Measurements from ENCODE around the gene NDUFV2. TPM values are rescaled to one million over a fixed set of nuclear protein-coding genes. Genes with fewer than 3 reads are reported as not detected.

The NDUFV2 gene
- total RNA-seq, 4 donors from 2014 or later: 84.9 to 111 (median 108) TPM

GRCh38 chr18:9120796-9121195 is 18.3 kb downstream of the NDUFV2 start:
- WGBS, 2 donors: 12 to 16% methylated on average over 1 of the region's 1 CpG
- H3K4me3 ChIP-seq (ENCODE audit: low read depth, poor library complexity, severe bottlenecking): no peak overlapping the region
- TF ChIP-seq CTCF (IDR thresholded peaks at IDR 0.05): no peak
- TF ChIP-seq POLR2A (IDR thresholded peaks at IDR 0.05): no peak
- intact Hi-C loops (cut with DNase I; ENCODE audit: low total_unique reads): no loop called here
- no peak for DNase-seq (ENCODE audit: low spot score in 2 of 2)

GRCh38 chr18:9123520-9123919 is 21.0 kb downstream of the NDUFV2 start:
- H3K4me3 ChIP-seq (ENCODE audit: low read depth, poor library complexity, severe bottlenecking): no peak overlapping the region
- intact Hi-C loops (cut with DNase I; ENCODE audit: low total_unique reads): no loop called here
- TF ChIP-seq POLR2A (IDR thresholded peaks at IDR 0.05): no peak
- no peak for TF ChIP-seq CTCF (IDR thresholded peaks at IDR 0.05)
- WGBS, 2 donors: 96% methylated on average over 2 of the region's 2 CpGs
- DNase-seq (ENCODE audit: low spot score in 2 of 2): no peak

GRCh38 chr18:9124824-9125223 is 22.3 kb downstream of the NDUFV2 start:
- no peak overlapping the region for H3K4me3 ChIP-seq (ENCODE audit: low read depth, poor library complexity, severe bottlenecking)
- intact Hi-C loops (cut with DNase I; ENCODE audit: low total_unique reads): no loop called here
- WGBS, 2 donors: 83 to 89% methylated on average over 1 of the region's 1 CpG
- no peak for DNase-seq (ENCODE audit: low spot score in 2 of 2)
- TF ChIP-seq CTCF (IDR thresholded peaks at IDR 0.05) (no peak), POLR2A (IDR thresholded peaks at IDR 0.05) (no peak)

DNA sequence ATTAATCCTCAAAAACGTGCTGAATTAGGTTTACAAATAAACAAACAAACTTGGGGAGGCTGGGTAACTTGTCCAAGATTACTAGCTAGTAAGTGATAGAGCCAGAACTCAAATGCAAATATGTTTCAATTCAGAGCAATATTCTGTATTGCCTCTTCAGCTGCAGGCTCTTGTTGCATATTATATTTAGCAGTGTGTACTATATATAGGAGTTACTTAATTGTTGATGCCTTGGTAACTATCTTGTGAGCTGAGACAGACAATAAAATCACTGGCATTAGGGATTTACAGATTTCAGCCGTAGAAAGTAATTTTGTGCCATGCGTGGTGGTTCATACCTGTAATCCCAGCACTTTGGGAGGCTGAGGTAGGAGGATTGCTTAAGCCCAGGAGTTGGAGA is 23.8 kb downstream of the NDUFV2 start:
- TF ChIP-seq POLR2A (IDR thresholded peaks at IDR 0.05): no peak
- no peak for TF ChIP-seq CTCF (IDR thresholded peaks at IDR 0.05)
- WGBS, 2 donors: 56 to 72% methylated on average over 3 of the region's 3 CpGs
- intact Hi-C loops (cut with DNase I; ENCODE audit: low total_unique reads): no loop called here
- DNase-seq (ENCODE audit: low spot score in 2 of 2): no peak
- no peak overlapping the region for H3K4me3 ChIP-seq (ENCODE audit: low read depth, poor library complexity, severe bottlenecking)

GRCh38 chr18:9130195-9130594 is 27.7 kb downstream of the NDUFV2 start:
- TF ChIP-seq POLR2A (IDR thresholded peaks at IDR 0.05): no peak
- TF ChIP-seq CTCF (IDR thresholded peaks at IDR 0.05): no peak
- DNase-seq (ENCODE audit: low spot score in 2 of 2): no peak
- no peak overlapping the region for H3K4me3 ChIP-seq (ENCODE audit: low read depth, poor library complexity, severe bottlenecking)
- WGBS, 2 donors: 72 to 77% methylated on average over 4 of the region's 4 CpGs
- intact Hi-C loops (cut with DNase I; ENCODE audit: low total_unique reads): no loop called here

DNA sequence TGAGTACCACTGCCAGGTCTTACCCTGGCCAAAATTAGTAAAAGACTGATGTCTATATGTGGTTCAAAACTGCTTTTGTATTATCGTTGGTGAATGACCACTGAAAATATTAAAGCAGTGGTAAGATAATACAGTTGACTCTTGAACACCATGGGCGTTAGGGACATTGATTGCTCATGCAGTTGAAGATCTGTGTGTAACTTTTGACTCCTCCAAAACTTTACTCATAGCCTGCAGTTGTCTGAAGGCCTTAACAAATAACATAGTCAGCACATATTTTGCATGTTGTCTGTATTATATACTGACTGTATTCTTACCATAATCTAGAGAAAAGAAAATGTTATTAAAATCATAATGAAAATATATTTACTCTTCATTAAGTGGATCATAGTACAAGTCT is 28.3 kb downstream of the NDUFV2 start:
- WGBS, 2 donors: 55 to 67% methylated on average over 2 of the region's 2 CpGs
- TF ChIP-seq POLR2A (IDR thresholded peaks at IDR 0.05): no peak
- no peak for DNase-seq (ENCODE audit: low spot score in 2 of 2)
- intact Hi-C loops (cut with DNase I; ENCODE audit: low total_unique reads): no loop called here
- no peak overlapping the region for H3K4me3 ChIP-seq (ENCODE audit: low read depth, poor library complexity, severe bottlenecking)

All from lower leg skin (tissue), 4 donors.